Measurements from ENCODE around the gene TANC1. TPM values are rescaled to one million over a fixed set of nuclear protein-coding genes. Genes with fewer than 3 reads are reported as not detected.

Gene TANC1
- total and polyA plus RNA-seq, 2 experiments from 2014 or later = 2.8 to 9.5 TPM

DNA sequence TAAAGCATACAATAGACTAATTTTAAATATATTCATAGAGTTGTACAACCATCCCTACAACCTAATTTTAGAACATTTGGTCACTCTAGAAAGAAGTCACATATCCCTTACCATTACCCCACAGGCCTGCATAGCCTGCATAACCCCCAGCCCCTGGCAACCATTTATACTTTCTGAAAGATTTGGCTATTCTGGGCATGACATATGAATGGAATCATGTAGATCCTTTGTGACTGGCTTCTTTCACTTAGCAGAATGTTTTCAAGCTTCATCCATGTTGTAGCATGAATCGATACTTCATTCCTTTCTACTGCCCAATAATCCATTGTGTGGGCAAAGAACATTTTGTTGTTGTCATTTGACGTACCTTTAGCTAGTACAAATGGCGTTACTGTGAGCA lies 166.5 kb downstream of the TANC1 start:
- no peak overlapping the region for H3K27ac Mint-ChIP-seq
- peaks cover 19% of the 10 kb centered on the region for H3K4me1 Mint-ChIP-seq
- Histone ChIP-seq H2AFZ (no peak overlapping the region), H3K27ac (ENCODE audit: low read depth) (0 out of 2 replicates have a peak overlapping the region, but pooled peaks have one; percentile 32), H3K36me3 (ENCODE audit: insufficient read depth) (no peaks in the 10 kb centered on the region), H3K9me2 (ENCODE audit: insufficient read depth) (no peaks in the 10 kb centered on the region), H3K79me2 (replicated peaks; ENCODE audit: insufficient read depth) (no peaks in the 10 kb centered on the region), H3K4me3 (no peak overlapping the region), H4K20me1 (replicated peaks; ENCODE audit: insufficient read depth) (no peaks in the 10 kb centered on the region), H3K27me3 (ENCODE audit: insufficient read depth) (no peaks in the 10 kb centered on the region), H3K4me1 (ENCODE audit: insufficient read depth) (peaks cover 5% of the 10 kb centered on the region), H3F3A (replicated peaks; ENCODE audit: low read depth) (no peaks in the 10 kb centered on the region), H3K4me2 (no peak overlapping the region)
- H3K4me3 Mint-ChIP-seq = no peak overlapping the region
- H3K27me3 Mint-ChIP-seq (ENCODE audit: insufficient read depth, low read depth, poor library complexity) = peaks cover 2% of the 10 kb centered on the region
- H3K9me3 Mint-ChIP-seq = no peaks in the 10 kb centered on the region
- no peak for ATAC-seq
- H3K36me3 Mint-ChIP-seq (ENCODE audit: low read depth) = no peaks in the 10 kb centered on the region
- no peak for DNase-seq (ENCODE audit: low spot score)
- TF ChIP-seq JUNB (IDR thresholded peaks at IDR 0.05; ENCODE audit: unreplicated experiment) (no peak), REST (IDR thresholded peaks at IDR 0.05; ENCODE audit: unreplicated experiment) (no peak), EZH2 (IDR thresholded peaks at IDR 0.05; ENCODE audit: low read depth, unreplicated experiment) (no peak), NANOG (IDR thresholded peaks at IDR 0.05; ENCODE audit: borderline replicate concordance) (no peak), STAT1 (IDR thresholded peaks at IDR 0.05; ENCODE audit: unreplicated experiment) (no peak), ZNF114 (CRISPR knock-in tag; IDR thresholded peaks at IDR 0.05) (no peak), POLR2AphosphoS5 (IDR thresholded peaks at IDR 0.05; ENCODE audit: low read depth) (no peak), CREB1 (CRISPR knock-in tag; IDR thresholded peaks at IDR 0.05; ENCODE audit: low read depth) (no peak), ZNF331 (CRISPR knock-in tag; IDR thresholded peaks at IDR 0.05; ENCODE audit: low read depth) (no peak), EZH2phosphoT487 (IDR thresholded peaks at IDR 0.05; ENCODE audit: unreplicated experiment) (no peak)
- TF ChIP-seq, protein P1, sequence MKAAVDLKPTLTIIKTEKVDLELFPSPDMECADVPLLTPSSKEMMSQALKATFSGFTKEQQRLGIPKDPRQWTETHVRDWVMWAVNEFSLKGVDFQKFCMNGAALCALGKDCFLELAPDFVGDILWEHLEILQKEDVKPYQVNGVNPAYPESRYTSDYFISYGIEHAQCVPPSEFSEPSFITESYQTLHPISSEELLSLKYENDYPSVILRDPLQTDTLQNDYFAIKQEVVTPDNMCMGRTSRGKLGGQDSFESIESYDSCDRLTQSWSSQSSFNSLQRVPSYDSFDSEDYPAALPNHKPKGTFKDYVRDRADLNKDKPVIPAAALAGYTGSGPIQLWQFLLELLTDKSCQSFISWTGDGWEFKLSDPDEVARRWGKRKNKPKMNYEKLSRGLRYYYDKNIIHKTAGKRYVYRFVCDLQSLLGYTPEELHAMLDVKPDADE (IDR thresholded peaks at IDR 0.05) = no peak
- TF ChIP-seq, protein P2, sequence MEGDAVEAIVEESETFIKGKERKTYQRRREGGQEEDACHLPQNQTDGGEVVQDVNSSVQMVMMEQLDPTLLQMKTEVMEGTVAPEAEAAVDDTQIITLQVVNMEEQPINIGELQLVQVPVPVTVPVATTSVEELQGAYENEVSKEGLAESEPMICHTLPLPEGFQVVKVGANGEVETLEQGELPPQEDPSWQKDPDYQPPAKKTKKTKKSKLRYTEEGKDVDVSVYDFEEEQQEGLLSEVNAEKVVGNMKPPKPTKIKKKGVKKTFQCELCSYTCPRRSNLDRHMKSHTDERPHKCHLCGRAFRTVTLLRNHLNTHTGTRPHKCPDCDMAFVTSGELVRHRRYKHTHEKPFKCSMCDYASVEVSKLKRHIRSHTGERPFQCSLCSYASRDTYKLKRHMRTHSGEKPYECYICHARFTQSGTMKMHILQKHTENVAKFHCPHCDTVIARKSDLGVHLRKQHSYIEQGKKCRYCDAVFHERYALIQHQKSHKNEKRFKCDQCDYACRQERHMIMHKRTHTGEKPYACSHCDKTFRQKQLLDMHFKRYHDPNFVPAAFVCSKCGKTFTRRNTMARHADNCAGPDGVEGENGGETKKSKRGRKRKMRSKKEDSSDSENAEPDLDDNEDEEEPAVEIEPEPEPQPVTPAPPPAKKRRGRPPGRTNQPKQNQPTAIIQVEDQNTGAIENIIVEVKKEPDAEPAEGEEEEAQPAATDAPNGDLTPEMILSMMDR (conservative IDR thresholded peaks at IDR 0.05; ENCODE audit: low read depth in 2 of 2) = no peak
- TF ChIP-seq, protein P3, sequence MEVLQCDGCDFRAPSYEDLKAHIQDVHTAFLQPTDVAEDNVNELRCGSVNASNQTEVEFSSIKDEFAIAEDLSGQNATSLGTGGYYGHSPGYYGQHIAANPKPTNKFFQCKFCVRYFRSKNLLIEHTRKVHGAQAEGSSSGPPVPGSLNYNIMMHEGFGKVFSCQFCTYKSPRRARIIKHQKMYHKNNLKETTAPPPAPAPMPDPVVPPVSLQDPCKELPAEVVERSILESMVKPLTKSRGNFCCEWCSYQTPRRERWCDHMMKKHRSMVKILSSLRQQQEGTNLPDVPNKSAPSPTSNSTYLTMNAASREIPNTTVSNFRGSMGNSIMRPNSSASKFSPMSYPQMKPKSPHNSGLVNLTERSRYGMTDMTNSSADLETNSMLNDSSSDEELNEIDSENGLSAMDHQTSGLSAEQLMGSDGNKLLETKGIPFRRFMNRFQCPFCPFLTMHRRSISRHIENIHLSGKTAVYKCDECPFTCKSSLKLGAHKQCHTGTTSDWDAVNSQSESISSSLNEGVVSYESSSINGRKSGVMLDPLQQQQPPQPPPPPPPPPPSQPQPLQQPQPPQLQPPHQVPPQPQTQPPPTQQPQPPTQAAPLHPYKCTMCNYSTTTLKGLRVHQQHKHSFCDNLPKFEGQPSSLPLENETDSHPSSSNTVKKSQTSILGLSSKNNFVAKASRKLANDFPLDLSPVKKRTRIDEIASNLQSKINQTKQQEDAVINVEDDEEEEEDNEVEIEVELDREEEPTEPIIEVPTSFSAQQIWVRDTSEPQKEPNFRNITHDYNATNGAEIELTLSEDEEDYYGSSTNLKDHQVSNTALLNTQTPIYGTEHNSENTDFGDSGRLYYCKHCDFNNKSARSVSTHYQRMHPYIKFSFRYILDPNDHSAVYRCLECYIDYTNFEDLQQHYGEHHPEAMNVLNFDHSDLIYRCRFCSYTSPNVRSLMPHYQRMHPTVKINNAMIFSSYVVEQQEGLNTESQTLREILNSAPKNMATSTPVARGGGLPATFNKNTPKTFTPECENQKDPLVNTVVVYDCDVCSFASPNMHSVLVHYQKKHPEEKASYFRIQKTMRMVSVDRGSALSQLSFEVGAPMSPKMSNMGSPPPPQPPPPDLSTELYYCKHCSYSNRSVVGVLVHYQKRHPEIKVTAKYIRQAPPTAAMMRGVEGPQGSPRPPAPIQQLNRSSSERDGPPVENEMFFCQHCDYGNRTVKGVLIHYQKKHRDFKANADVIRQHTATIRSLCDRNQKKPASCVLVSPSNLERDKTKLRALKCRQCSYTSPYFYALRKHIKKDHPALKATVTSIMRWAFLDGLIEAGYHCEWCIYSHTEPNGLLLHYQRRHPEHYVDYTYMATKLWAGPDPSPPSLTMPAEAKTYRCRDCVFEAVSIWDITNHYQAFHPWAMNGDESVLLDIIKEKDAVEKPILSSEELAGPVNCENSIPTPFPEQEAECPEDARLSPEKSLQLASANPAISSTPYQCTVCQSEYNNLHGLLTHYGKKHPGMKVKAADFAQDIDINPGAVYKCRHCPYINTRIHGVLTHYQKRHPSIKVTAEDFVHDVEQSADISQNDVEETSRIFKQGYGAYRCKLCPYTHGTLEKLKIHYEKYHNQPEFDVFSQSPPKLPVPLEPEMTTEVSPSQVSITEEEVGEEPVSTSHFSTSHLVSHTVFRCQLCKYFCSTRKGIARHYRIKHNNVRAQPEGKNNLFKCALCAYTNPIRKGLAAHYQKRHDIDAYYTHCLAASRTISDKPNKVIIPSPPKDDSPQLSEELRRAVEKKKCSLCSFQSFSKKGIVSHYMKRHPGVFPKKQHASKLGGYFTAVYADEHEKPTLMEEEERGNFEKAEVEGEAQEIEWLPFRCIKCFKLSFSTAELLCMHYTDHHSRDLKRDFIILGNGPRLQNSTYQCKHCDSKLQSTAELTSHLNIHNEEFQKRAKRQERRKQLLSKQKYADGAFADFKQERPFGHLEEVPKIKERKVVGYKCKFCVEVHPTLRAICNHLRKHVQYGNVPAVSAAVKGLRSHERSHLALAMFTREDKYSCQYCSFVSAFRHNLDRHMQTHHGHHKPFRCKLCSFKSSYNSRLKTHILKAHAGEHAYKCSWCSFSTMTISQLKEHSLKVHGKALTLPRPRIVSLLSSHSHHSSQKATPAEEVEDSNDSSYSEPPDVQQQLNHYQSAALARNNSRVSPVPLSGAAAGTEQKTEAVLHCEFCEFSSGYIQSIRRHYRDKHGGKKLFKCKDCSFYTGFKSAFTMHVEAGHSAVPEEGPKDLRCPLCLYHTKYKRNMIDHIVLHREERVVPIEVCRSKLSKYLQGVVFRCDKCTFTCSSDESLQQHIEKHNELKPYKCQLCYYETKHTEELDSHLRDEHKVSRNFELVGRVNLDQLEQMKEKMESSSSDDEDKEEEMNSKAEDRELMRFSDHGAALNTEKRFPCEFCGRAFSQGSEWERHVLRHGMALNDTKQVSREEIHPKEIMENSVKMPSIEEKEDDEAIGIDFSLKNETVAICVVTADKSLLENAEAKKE (CRISPR knock-in tag; IDR thresholded peaks at IDR 0.05) = no peak
